Muscle of back (tissue), 13 donors: Measurements from ENCODE around the gene ULK1. TPM values are rescaled to one million over a fixed set of nuclear protein-coding genes. Genes with fewer than 3 reads are reported as not detected.
A peak's percentile ranks its signal among the peaks of the same experiment; 100 is the strongest.

ENCODE experiments used
- DNase-seq, 3 donors: peaks; one replicate each; pipeline versions ENCODE4 v3.0.0 to v3.0.0-alpha.2; 2013
- long read RNA-seq, 9 donors: transcript quantifications; one replicate each; lab custom pipeline, GENCODE V29; 2026
- polyA plus RNA-seq, 10 donors: library from polyadenylated mRNA; unstranded; fragments of 120-200 nt; gene quantifications; one replicate each; pipeline ENCODE4 v1.2.1, GENCODE V29; 2013; ENCODE audit not compliant: insufficient read length in 10 of 10

The ULK1 gene
- 10 to 100 TPM; 15.0 to 26.0 (median 18.4) TPM for polyA plus RNA-seq
- long read RNA-seq, donor 1, full-length matches to known transcripts = 1 of 1 reads
- long read RNA-seq, donor 1, partial matches to known transcripts = 0 of 1 reads
- long read RNA-seq, donor 1, other reads (novel, unspliced or antisense) = 0 of 1 reads
- long read RNA-seq, donor 2 = 0 reads
- long read RNA-seq, donor 3 = 0 reads
- long read RNA-seq, donor 4, full-length matches to known transcripts = 2 of 2 reads
- long read RNA-seq, donor 4, partial matches to known transcripts = 0 of 2 reads
- long read RNA-seq, donor 4, other reads (novel, unspliced or antisense) = 0 of 2 reads
- long read RNA-seq, donor 5, partial matches to known transcripts = 0 of 1 reads
- long read RNA-seq, donor 5, other reads (novel, unspliced or antisense) = 0 of 1 reads
- long read RNA-seq, donor 6, full-length matches to known transcripts = 1 of 1 reads
- long read RNA-seq, donor 6, partial matches to known transcripts = 0 of 1 reads
- long read RNA-seq, donor 6, other reads (novel, unspliced or antisense) = 0 of 1 reads
- long read RNA-seq, donor 7, partial matches to known transcripts = 0 of 1 reads
- long read RNA-seq, donor 7, other reads (novel, unspliced or antisense) = 0 of 1 reads
- long read RNA-seq, donor 8, full-length matches to known transcripts = 1 of 1 reads
- long read RNA-seq, donor 8, partial matches to known transcripts = 0 of 1 reads
- long read RNA-seq, donor 8, other reads (novel, unspliced or antisense) = 0 of 1 reads
- long read RNA-seq, donor 9 = 0 reads

DNA sequence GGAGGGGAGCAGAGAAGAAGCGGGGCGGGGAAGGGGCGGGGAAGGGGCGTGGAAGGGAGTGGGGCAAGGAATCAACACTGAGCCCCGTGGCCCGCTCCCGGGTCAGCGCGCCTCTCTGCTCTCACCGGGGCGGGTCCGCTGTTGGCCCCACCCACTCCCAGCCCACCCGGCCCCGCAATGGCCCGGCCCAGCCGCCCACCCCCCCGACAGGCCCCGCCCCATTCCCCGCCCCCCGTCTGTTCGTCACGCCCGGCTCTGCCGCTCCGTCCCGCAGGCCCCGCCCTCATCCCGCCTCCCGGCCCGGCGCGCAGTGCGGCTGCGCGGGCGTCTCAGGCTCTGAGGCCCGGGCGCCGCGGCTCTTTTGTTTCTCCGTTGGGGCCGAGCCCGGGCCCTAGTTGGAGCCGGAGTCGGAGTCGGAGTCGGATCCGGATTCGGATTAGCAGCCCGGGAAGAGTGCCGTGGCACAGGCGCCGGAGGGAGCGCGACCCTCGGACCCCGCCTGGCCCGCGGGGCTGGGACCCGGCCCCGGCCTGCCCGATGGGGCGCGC is at the start of gene ULK1:
TSS of gene ULK1 (plus strand) at position 310 of the 548 bp plus-strand sequence. CDS start 380 bp downstream, outside the sequence.
- DNase-seq = peak; percentile 92 to 96 (median 96)

DNA sequence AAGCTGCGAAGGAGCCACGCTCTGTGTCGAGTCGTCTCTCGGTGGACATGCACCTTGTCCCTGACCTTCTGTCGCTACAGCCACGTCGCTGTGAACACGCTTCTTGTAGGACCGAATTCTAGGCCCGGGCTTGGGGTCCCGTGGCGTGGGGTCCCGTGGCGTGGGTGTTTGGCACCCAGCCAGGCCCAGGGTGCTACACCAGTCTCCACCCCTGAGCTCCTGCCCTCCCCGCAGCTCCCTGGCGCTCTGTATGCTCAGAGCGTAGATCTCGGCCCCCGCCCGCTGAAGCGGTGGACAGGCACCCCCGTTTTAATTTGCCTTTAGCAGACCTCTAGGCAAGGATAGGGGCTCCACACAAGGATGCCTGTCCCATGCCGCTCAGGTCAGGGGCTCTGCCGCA is 49.8 kb upstream of the ULK1 start:
- DNase-seq = no peak

DNA sequence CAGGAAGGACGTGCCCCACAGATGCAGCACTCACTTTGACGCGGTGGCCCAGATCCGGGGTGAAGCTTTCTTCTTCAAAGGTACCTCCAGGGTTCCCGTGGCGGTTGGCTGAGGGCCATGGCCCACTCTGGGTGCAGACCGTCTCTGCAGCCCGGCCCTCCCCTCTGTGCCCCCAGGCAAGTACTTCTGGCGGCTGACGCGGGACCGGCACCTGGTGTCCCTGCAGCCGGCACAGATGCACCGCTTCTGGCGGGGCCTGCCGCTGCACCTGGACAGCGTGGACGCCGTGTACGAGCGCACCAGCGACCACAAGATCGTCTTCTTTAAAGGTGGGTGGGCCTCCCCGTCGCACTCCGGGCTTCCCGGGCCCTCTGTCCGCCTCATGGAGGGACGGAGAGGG is 49.3 kb upstream of the ULK1 start:
- DNase-seq = no peak

DNA sequence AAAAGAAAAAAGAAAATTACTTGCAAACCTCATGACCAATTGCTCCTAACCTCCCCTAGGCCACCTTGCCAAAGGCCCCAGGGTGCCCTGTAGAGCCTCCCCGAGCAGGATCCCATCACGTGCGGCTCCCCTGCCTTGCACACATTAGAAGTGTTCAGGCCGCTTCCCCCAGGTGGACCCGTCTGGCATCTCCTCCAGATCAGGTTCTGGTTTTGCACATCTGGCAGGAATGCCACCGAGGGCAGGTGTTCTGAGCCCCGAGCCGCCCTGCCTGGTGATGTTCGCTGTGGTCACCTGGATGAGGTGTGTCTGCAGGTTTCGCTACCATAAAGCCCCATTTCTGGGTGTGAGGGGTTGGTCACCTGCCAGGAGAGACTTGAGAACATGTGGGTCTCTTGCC is 47.0 kb upstream of the ULK1 start:
- DNase-seq = no peak

DNA sequence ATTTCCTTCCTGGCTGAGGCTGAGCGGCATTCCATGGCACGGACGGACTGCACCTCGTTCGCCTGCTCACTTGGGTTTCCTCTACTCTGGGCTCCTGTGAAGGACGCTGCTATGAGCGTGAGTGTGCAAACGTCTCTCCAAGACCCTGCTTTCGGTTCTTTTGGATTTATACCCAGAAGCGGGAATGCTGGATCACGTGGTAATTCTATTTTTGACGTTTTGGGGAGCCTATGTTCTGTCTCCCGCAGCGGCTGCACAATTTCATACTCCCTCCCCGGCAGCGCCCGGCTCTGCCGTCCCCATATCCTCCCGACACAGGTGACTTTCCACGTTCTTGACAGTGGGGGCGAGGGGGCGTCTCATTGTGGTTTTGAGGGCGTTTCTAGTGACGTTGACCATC is 45.7 kb upstream of the ULK1 start:
- no peak for DNase-seq

DNA sequence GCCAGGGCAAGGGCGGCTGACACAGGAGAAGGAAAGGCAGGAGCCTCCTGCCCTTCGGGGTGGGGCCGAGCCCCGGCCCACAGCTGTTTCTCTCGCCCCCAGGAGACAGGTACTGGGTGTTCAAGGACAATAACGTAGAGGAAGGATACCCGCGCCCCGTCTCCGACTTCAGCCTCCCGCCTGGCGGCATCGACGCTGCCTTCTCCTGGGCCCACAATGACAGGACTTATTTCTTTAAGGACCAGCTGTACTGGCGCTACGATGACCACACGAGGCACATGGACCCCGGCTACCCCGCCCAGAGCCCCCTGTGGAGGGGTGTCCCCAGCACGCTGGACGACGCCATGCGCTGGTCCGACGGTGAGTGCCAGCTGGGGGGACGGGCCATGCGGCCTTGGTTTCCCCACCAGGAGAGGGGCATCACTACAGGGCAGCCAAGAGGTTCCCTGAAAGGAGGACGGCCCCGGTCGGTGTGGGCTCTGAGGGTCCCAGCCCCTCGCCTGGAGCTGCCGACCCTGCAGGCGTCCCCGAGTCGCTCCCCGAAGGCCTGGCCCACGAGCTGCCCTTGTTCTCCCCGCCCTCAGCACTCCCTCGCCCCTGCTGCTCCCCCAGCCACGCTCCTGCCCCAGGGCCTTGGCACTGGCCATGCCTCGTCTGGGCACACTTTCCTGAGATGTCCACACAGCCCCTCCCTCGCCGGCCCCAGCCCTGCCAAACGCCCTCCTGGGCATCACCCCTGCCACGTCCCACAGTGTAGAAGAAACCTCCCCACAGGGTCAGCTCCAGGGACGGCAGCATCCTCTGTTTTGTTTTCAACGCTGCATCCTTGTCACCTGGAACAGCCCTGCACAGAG is 44.5 kb upstream of the ULK1 start:
- DNase-seq = no peak

DNA sequence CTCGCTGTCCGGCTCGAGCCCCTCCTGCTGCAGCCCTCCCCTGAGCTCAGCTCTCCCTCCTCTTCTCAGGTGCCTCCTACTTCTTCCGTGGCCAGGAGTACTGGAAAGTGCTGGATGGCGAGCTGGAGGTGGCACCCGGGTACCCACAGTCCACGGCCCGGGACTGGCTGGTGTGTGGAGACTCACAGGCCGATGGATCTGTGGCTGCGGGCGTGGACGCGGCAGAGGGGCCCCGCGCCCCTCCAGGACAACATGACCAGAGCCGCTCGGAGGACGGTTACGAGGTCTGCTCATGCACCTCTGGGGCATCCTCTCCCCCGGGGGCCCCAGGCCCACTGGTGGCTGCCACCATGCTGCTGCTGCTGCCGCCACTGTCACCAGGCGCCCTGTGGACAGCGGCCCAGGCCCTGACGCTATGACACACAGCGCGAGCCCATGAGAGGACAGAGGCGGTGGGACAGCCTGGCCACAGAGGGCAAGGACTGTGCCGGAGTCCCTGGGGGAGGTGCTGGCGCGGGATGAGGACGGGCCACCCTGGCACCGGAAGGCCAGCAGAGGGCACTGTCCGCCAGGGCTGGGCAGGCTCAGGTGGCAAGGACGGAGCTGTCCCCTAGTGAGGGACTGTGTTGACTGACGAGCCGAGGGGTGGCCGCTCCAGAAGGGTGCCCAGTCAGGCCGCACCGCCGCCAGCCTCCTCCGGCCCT is 43.4 kb upstream of the ULK1 start:
- DNase-seq = no peak

DNA sequence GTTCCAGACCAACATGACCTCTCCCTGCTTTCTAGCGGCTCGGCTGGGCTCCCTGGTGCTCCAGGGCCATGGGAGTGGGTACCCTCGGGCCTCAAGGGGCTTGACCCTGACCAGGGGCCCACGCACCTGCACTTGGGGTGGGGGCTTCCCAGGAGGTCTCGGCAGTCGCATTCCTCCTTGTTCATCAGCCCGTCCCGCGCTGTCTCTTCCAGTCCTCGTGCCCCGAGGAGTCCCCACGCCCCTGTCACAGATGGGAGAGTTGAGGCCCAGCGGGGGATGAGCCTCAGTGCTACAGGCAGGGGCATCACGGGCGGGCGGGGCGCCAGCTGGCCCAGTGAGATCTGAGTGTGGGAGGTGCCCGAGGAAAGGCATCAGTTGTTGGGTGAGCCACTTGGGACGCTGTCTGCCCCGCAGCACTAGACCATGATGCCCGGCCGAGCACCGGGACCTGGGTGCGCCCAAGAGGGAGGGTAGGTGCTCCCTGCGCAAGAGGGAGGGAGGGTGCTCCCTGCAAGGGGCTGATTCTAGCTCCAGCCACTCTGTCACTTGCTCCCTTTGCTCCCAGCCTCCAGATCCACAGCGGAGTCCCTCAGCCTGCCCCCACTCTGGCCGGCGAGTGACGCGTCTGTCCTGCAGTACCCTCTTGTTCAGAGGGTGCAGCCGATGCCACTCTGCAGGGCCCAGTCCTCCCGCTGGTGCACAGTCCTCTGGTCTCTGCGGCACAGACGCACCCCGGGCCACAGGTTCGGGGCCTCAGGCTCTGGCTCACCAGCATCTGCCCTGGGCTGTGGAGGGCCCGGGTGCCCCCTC is 42.5 kb upstream of the ULK1 start:
- no peak for DNase-seq

DNA sequence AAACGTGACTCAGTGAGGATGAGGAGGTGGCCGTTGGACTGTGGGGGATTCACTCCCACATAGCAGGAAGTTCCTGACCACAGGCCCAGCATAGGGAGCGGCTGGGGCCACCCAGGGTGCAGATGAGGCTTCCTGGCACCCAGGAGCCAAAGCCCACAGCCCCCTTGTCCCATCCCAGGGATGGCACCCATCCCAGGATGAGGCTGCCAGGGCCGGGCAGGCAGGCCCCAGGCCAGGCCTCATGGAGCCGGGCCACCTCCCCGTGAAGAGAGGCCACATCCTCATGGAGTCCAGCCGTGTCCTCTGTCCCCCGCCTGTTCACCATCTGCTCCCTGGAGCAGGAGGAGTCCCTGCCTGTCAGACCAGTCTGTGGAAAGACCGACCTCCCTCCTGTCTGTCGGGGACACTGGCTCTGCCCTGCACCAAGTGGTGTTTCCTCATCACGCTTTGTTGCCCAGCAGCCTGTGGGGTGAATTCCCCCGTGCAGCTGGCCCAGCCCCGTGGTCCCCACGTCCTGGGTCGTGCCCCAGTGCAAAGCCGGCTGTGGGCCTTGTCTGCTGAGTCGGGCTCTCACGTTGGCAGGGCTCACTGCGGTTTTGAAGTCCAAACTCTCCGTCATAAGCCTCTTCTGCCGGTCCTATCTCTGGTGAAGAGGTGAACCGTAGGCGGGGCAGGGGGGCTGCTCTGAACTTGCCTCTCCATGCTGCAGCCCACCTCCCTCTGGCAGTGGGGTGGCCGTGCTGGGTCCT is 41.7 kb upstream of the ULK1 start:
- no peak for DNase-seq

DNA sequence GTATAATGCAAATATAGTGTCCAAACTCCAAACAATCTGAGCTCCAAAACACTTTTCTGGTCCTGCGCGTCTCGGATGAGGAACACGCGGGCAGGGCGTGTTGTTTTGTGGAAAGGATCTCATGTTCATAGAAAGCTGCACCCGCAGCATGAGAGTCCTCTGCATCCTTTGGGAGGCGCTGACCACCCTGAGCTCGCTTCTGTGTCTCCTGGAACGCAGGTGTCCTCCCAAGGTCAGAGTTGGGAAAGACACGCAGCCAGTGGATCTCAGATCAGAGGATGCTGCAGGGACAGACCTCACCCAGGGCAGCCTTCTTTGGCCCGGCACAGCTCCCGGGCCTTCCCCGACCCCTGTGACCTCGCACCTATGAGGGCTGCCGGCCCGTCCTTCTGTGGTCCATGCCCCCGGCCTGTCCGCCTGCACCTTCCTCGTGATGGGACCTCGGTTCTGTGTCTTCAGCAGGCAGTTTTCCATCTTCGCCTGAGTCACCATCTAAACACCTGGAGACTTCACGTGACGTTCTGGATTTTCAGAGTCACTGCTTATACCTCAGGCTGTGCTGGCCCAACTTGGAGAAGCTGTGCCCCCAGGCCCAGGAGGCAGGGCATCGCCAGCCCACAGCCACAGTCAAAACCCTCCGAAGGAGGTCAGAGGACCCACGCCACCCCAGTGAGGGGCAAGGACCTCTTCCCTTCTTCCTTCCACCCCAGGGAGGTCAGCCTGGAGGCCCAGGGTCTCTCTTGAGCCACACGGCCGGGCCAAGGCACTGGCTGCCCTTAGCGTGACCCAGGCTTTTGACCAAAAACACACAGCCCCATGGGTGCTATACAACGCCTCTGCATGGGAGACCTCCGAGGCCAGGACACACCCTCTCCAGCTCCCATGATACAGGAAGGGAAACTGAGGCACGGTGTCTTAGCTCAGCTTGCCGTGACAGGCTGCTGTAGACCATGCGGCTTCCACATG is 40.3 kb upstream of the ULK1 start:
- no peak for DNase-seq

DNA sequence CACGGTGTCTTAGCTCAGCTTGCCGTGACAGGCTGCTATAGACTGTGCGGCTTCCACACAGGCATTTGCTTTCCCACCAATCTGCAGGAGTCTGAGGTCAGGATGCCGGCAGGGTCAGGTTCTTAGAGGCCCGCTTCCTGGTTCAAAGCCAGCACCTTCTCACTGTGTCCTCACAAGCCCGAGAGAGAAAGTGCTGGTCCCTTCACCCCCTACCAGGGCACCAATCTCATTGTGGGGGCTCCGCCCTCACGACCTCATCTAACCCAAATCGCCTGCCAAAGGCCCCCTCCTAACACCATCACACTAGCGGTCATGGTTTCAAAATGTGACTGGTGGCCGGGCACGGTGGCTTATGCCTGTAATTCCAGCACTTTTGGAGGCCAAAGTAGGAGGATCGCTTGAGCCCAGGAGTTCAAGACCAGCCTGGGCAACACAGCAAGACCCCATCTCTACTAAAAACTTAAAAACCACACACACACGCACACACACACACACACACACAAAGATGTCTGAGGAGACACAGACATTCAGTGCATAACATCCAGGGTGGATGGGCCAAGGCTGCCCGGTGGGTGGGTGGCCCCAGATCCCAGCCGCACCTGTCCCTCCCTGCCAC is 39.5 kb upstream of the ULK1 start:
- no peak for DNase-seq

DNA sequence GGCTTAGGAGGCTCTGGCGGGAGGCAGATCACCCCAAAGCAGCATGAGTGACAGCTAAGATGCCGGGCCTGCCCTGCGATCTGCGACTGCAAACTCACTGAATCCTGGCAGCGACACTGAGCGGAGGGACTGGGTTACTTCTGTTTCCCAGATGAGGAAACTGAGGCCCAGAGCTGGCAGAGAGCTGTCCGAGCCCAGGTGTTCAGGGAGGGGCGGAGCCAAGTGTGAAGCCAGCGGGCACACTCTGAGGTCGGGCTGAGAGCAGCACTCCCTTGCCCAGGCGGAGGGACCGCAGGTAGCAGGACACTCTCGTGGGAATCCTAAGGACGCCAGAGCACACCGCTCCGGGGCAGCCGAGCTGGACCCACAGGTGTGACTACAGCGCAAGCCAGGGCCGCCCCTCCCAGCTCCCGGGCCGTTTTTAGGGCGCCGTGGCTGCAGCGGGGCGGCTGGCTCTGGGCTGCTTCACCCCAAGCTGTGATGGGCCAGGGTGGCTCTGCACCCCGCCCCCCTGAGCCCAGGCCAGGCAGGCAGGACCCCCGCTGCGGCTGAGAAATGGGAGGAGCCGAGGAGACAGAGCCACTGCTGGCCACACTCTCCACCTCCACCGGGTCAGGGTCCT is 38.8 kb upstream of the ULK1 start:
- DNase-seq = no peak

DNA sequence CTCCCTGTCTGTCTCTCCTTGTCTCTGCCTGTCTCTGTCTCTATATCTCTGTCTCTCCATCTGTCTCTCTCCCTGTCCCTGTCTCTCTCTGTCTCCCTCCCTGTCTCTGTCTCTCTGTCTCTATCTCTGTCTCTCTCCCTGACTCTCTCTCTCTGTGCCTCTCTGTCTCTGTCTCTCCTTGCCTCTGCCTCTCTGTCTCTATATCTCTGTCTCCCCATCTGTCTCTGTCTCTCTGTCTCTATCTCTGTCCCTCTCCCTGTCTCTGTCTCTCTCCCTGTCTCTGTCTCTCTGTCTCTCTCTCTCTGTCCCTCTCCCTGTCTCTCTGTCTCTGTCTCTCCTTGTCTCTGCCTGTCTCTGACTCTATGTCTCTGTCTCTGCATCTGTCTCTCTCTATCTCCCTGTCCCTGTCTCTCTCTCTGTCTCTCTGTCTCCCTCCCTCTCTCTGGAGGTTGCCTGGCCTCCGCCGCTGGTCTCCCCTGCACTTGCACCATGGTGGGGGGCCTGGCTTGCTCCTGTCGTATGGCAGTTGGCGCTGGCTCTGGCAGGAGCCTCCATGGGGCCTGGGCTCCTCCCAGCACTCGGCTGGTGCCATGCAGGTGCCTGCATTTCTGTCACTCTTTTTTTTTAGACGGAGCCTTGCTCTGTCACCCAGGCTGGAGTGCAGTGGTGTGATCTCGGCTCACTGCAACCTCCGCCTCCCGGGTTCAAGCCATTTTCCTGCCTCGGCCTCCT is 37.9 kb upstream of the ULK1 start:
- DNase-seq = no peak

DNA sequence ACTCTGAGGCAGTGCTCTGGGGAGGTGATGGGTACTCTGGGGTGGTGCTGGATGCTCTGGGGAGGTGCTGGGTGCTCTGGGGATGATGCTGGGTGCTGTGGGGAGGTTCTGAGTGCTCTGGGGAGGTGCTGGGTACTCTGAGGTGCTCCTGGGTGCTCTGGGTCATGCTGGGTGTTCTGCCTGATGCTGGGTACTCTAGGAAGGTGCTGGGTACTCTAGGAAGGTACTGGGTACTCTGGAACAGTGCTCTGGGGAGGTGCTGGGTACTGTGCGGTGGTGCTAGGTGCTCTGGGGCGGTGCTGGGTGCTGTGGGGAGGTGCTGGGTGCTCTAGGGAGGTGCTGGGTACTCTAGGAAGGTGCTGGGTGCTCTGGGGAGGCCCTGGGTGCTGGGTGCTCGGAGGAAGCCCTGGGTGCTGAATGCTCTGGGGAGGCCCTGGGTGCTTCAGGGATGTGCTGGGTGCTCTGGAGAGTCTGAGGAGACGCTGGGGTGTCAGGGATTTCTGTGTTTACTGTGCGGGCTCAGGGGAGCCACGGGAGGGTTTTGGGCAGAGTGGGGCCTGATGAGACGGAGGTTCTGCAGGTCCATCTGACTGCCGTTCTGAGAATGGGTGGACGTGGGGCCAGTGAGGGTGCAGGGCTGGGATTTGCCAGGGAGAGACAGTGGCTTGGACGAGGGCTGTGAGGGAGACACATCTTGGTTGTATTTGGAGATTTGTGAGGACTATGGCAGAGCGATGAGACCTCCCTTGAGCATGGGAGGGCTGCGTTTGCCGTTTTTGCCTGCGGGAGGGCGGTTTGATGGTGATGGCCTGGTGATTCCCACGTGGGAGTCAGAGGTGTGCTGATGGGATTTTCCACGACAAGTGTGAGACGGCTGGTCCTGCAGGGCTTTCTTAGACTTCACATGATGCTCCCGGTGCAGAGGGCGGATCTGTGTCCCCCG is 36.2 kb upstream of the ULK1 start:
- no peak for DNase-seq

DNA sequence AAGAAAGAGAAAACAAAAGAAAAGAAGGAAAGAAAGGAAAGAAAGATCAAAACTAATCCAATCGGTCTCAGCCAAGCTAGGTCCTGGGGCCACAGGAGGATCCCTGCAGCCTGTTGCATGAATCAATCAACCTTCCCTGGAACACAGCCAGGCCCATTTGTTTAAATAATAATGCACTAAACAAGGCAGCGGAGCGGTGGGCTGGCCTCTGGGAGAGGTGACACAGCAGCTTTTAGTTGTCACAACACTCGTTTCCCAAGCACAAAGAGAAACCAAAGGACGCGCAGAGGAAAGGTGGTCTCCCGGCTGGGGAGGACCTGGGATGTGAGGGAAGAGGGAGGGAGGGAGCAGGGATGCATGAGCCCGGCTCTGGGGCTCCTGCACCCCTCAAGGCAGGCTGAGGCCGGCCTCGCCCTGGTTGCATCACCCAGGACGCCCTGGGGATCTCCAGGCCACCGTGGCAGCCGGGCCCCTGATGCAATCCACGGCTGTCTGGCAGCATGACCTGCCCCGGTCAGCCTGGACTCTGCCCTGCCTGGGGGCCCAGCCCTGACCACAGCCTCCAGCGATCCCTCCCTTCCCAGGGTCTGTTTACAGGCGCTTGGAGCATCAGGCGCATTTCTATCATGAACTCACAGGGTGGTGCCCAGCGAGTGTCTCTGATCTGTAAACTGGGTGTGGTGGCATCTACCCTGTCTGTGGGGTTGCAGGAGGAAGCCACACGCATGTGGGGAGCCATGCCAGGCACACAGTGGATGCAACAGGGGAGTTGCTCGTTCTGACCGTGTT is 33.8 kb upstream of the ULK1 start:
- DNase-seq = peak in 2 of 3 donors; percentile 23 to 38
